ENCODE measurements around the gene CUL9.
A peak's percentile ranks its signal among the peaks of the same experiment; 100 is the strongest.
"Not testable (repeated sequence)": the region's sequence is repeated elsewhere in the genome, so short reads cannot be mapped to it uniquely, and the experiment has no call there.

Gene CUL9

DNA sequence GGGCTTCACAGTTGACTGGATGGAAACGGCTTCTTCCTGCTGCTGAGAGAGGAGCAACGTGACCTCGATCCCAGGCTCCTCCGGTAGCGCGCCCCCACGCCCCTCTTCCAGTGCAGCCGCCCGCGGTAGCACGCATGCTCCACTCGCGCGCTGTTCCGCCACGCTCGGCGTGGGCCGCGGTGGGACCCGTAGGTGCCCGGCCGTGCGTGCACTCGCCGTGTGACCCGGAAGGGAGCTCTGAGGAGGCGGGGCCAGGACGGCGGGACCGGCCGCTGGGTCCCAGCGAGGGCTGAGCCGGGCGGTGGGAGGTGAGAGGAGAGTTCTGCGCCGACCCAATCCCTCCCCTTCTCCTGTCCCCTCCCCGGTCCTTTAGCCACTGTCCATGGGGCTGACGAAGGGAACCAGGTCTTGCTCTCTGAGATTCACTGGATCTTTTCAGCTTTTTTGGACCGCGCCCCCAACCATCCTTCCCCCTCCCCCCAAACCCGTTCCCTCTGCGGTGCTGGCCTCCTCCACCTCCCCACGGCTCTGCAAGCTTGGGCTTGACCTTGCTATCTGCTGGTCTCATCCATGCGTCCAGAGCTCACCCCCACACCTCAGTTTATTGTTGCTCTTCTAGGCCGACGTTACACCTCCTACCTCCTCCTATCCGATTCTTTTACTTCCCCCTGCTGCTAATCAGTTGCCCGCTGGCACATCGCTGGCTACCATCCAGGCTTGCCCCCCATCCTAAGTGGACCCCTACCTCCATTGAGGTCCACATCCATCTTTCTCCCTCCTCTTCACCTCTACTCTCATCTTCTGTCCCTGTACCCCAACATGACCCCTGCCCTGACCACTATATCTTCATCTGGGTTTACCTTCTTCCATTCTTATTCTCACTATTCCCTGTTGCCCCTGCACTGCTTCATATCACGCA lies at the start of gene CUL9:
Gene CUL9, plus strand, starts transcription at position 255 of the 919 bp plus-strand sequence. CDS start 2,115 bp downstream, outside the sequence.
- DNase-seq = peak; percentile 84 to 85
- TF ChIP-seq GATA1 (IDR thresholded peaks at IDR 0.05; ENCODE audit: low read depth, low read length) = no peak
- peak; percentile 74 for TF ChIP-seq POLR2A (IDR thresholded peaks at IDR 0.05; ENCODE audit: low read length)

DNA sequence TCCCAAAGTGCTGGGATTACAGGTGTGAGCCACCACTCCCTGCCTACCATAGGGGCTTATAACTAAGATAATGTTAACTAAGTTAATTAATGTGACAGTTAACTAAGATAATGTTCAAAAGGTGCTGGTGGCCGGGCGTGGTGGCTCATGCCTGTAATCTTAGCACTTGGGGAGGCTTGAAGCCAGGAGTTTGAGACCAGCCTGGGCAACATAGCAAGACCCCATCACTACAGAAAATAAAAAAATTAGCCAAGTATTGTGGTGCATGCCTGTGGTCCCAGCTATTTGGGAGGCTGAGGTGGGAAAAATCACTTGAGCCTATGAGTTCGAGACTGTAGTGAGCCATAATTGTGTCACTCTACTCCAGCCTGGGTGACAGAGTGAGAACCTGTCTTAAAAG lies 43.7 kb upstream of the CUL9 start:
- DNase-seq = no peak
- TF ChIP-seq GATA1 (IDR thresholded peaks at IDR 0.05; ENCODE audit: low read depth, low read length) (no peak), POLR2A (IDR thresholded peaks at IDR 0.05; ENCODE audit: low read length) (no peak)

DNA sequence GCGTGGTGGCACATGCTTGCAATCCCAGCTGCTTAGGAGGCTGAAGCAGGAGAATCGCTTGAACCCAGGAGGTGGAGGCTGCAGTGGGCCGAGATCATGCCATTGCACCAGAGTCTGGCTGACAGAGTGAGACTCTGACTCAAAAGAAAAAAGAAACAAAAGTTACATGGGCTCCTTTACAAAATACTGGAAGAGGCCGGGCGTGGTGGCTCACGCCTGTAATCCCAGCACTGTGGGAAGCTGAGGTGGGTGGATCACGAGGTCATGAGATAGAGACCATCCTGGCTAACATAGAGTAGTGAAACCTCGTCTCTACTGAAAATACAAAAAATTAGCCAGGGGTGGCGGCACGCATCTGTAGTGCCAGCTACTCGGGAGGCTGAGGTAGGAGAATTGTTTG lies 42.0 kb upstream of the CUL9 start:
- DNase-seq = not testable (repeated sequence)

DNA sequence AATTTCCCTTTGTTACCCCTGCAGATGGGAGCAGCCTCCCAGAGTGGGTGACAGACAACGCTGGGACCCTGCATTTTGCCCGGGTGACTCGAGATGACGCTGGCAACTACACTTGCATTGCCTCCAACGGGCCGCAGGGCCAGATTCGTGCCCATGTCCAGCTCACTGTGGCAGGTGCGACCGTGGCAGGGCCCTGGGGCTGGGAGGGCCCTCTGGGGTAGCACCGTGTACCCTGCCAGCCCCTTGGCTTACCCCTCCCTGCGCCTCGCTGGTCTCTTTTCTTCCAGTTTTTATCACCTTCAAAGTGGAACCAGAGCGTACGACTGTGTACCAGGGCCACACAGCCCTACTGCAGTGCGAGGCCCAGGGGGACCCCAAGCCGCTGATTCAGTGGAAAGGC lies 40.4 kb upstream of the CUL9 start:
- TF ChIP-seq POLR2A (IDR thresholded peaks at IDR 0.05; ENCODE audit: low read length) (no peak), GATA1 (IDR thresholded peaks at IDR 0.05; ENCODE audit: low read depth, low read length) (no peak)
- no peak for DNase-seq

DNA sequence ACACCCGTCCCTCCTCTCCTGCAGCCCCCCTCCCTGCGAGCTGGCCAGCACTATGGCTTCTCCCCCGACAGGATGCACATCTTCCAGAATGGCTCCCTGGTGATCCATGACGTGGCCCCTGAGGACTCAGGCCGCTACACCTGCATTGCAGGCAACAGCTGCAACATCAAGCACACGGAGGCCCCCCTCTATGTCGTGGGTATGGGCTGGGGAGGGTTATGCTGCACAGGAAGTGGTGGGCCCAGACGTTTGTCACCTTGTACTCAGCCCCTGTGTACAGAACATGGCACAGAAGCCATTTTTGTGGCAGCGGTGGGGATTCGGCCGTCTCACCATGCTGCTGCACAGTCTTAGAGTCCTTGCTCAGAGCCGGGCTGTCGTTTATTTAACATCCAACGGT lies 39.9 kb upstream of the CUL9 start:
- DNase-seq = no peak
- TF ChIP-seq GATA1 (IDR thresholded peaks at IDR 0.05; ENCODE audit: low read depth, low read length) (no peak), POLR2A (IDR thresholded peaks at IDR 0.05; ENCODE audit: low read length) (no peak)

DNA sequence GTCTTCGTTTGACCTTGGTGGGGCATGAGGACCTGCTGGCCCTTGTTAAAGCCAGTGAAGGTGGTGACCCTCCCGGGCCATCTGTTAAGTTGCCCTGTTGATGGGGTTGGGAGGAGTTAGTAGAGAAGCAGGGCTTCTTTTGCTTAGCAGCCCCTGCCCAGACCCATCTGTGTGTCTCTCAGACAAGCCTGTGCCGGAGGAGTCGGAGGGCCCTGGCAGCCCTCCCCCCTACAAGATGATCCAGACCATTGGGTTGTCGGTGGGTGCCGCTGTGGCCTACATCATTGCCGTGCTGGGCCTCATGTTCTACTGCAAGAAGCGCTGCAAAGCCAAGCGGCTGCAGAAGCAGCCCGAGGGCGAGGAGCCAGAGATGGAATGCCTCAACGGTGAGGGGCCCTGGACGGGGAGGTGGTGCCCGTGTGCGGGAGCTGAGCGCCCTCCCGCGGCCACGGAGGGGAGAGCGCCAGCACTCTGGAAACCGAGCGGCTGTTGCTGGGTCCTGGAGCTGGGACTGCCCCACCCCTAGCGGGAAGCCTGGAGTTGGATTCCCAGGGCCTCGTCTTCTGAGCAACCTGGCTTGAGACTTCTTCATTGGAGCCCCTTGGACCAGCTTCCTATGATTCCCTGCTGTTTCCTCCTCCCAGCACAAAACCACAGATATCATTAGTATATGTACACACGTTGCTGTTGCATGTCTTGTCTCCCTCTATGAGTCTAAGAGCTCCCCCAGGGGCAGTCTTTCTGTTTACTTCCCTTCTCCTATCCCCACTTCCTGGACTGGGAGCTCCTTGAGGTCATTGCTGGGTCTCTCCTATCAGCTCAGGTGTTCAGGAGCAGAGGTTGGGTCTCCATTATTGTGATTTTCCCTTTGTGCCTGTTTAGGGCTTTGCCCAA lies 38.5 kb upstream of the CUL9 start:
- DNase-seq = peak; percentile 77 to 87
- TF ChIP-seq GATA1 (IDR thresholded peaks at IDR 0.05; ENCODE audit: low read depth, low read length) (no peak), POLR2A (IDR thresholded peaks at IDR 0.05; ENCODE audit: low read length) (no peak)

DNA sequence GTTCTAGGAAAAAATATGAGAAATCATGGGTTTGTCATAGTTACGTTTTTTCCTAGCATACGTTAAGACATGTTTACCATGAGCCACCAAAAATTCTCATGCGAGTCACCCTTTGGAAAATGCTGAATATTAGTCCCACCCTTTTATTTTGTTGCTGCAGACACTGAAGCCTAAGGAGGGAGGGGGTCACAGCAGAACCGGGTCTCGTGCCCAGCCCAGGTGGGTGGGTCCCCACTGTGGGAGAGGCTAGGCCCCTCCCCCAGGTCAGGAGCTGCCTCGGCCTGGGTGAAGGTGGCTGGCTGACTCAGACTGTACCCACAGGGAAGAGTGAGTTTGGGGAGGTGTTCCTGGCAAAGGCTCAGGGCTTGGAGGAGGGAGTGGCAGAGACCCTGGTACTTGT lies 37.1 kb upstream of the CUL9 start:
- TF ChIP-seq GATA1 (IDR thresholded peaks at IDR 0.05; ENCODE audit: low read depth, low read length) (no peak), POLR2A (IDR thresholded peaks at IDR 0.05; ENCODE audit: low read length) (no peak)
- DNase-seq = peak in 1 of 2 experiments; percentile 13

DNA sequence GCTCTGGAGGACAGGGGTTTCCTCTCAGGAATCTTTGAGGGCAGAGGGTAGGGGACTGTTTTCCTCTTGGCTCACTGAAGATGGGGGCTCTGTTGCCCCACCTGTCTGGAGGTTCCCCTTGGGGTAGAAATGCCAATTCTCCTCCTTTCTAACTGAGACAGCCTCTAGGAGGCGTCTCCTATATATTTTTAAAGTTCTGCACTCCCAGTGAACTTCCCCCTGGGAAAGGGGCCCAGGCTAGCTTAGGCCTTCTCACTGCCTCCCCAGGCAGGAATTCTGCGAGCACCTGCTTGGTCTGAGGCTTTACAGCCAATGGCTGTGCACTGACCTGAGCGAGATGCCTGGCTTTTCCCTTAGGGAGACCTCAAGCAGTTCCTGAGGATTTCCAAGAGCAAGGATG lies 35.7 kb upstream of the CUL9 start:
- TF ChIP-seq POLR2A (IDR thresholded peaks at IDR 0.05; ENCODE audit: low read length) (no peak), GATA1 (IDR thresholded peaks at IDR 0.05; ENCODE audit: low read depth, low read length) (no peak)
- DNase-seq = no peak

DNA sequence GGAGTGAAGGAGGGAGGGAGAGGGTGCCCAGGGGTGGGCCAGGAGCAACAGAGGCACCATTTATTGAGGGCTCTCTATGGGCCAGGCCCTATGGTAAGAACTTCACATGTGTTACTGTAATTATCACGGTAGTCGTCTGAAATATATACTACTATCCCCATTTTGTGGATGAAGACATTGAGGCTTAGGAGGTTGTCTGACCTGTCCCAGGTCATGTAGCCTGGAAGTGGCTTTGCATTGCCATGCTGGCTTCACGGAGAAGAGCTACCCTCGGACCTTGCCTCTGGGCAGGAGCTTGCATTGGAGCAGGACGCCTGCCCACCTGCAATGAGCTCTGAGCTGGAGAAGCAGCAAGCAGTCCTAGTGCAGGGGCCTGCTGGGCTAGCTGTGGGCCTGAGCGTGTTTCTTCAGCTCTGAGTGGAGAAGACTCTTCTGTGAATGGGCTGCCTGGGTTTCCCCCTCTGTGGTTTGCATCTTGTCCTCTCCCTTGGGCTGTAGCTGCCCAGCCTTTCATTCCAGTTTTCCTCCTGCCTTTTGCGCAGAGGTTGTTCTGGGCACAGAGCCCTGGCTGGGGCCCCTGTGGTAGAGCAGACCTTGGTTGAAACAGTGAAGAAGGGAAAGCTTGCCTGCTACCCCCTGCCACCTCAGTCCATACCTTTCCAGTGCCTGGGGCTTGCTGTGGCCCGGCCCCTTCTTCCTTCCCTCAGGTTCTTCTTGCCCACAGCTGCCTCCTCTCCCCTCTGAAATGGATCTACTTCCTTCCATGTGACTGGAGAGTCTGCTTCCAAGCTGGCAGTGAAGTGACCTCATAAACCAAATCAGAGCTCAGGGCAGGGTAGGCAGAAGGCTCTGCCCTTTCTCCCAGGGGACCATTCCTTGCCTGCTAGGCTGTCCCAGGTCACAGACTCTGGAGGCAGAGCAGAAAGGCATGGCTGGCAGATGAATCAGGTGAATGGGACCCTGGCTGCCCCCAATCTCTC lies 35.0 kb upstream of the CUL9 start:
- DNase-seq = no peak
- TF ChIP-seq POLR2A (IDR thresholded peaks at IDR 0.05; ENCODE audit: low read length) (no peak), GATA1 (IDR thresholded peaks at IDR 0.05; ENCODE audit: low read depth, low read length) (no peak)

DNA sequence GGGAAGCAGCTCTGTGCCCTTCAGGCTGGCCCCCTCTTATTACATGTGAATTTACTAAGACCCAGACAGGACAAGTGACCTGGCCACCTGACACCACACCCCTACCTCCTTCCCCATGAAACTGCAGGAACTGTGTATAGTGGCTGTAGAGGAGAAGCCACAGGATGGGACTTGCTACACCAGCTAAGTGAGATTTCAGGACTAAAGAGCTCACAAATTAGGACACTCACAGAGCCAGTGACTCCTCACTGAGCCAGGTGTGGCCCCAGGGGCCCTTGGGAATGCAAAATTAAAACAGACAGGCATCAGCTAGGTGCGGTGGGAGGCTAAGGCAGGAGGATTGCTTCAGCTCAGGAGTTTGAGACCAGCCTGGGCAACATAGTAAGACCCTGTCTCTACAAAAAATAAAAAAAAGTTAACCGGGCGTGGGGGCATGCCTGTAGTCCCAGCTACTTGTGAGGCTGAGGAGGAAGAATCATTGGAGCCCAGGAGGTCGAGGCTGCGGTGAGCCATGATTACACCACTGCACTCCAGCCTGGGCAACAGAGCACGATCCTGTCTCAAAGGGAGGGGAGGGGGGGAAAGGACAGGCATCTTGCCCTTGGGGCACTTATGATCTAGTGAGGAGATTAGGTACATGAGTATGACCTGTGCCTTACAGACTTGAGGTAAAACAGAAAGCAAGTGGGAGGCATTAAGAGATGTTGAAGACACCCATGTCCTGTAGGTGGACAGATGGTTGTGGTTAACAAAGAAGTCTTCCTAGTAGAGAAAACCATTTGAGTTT lies 34.1 kb upstream of the CUL9 start:
- TF ChIP-seq POLR2A (IDR thresholded peaks at IDR 0.05; ENCODE audit: low read length) (no peak), GATA1 (IDR thresholded peaks at IDR 0.05; ENCODE audit: low read depth, low read length) (no peak)
- no peak for DNase-seq

DNA sequence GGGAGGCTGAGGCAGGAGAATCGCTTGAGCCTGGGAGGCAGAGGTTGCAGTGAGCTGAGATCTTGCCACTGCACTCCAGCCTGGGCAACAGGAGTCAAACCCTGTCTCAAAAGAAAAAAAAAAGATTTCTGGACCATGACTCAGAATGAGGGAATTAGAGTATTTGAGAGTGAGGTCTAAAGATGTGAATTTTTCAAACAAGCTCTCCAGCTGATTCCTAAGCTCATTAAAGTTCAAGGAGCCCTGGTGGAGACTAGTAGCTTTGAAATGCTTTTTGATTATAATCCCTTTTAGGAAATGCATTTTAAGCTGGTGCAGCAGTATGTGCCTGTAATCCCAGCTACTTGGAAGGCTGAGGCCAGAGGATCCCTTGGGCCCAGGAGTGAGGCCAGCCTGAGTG lies 32.7 kb upstream of the CUL9 start:
- TF ChIP-seq POLR2A (IDR thresholded peaks at IDR 0.05; ENCODE audit: low read length) (no peak), GATA1 (IDR thresholded peaks at IDR 0.05; ENCODE audit: low read depth, low read length) (no peak)
- no peak for DNase-seq

DNA sequence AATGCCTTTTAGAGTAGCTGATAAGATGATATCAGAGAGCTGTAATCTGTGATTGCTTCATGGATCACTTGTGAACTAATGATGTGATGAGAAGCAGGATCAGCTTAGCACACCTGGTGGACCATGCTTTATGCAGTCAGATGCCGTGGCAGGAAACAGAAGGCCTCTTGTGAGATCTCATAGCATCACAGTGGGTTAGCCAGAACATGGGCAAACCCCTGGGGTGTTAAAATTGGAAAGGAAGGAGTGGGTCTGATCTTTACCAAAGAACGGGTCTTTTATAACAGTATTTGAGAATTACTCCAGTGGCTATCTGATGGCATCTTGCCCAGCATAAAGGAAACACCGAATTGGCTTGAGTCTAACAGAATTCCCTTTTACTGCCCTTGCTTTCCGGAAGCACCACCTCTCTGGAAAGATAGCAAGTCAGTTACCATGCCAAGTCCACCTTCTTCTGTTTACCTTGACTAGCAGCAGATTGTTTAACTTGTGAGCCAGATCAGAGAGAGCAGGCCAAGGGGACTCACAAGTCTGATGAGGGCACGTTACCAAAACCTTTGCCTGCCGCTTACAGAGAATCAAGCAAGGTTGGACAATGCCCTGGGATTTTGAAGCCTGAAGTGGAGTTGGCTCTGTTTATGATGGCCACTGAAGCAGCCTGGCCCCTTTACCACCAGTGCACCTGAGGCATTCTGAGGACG lies 31.8 kb upstream of the CUL9 start:
- no peak for TF ChIP-seq GATA1 (IDR thresholded peaks at IDR 0.05; ENCODE audit: low read depth, low read length)
- no peak for DNase-seq

All from erythroblast (primary cell).